Liver (tissue), 9 donors: Measurements from ENCODE around the gene EIF3D. TPM values are rescaled to one million over a fixed set of nuclear protein-coding genes. Genes with fewer than 3 reads are reported as not detected.

ENCODE experiments used
- DNase-seq: peaks from one replicate; pipeline ENCODE4 v3.0.0-alpha.2; 2017; ENCODE audit warnings: low spot score
- H3K27ac ChIP-seq, 2 donors: one replicate each; pipeline ENCODE4 v1.7.0; 2013; ENCODE audit warnings: inconsistent platforms in 2 of 2, low read length in 2 of 2, control low read depth in 1 of 2, low read depth in 1 of 2, mild to moderate bottlenecking in 1 of 2
- H3K27me3 ChIP-seq, 4 donors: one replicate each; pipeline versions ENCODE4 v1.6.1 to v1.7.0; 2013; ENCODE audit warnings: low read length in 3 of 4, inconsistent platforms in 1 of 4, mild to moderate bottlenecking in 1 of 4, moderate library complexity in 1 of 4; ENCODE audit not compliant: control insufficient read depth in 4 of 4, insufficient read depth in 4 of 4
- H3K36me3 ChIP-seq, 4 donors: one replicate each; pipeline versions ENCODE4 v1.6.1 to v1.7.0; 2013; ENCODE audit warnings: low read length in 3 of 4, mild to moderate bottlenecking in 3 of 4, low read depth in 1 of 4, moderate library complexity in 1 of 4; ENCODE audit not compliant: control insufficient read depth in 4 of 4, insufficient read depth in 3 of 4
- H3K4me1 ChIP-seq, 4 donors: one replicate each; pipeline versions ENCODE4 v1.6.1 to v1.7.0; 2013; ENCODE audit warnings: low read length in 3 of 4, mild to moderate bottlenecking in 3 of 4, moderate library complexity in 1 of 4; ENCODE audit not compliant: control insufficient read depth in 4 of 4, insufficient read depth in 4 of 4
- H3K4me3 ChIP-seq, 3 donors: one replicate each; pipeline versions ENCODE4 v1.6.1 to v1.7.0; 2013; ENCODE audit warnings: low read length in 3 of 3, control low read depth in 1 of 3, low read depth in 1 of 3, mild to moderate bottlenecking in 1 of 3
- H3K9ac ChIP-seq, 2 donors: one replicate each; pipeline ENCODE4 v1.7.0; 2013; ENCODE audit warnings: low read length in 2 of 2, mild to moderate bottlenecking in 2 of 2, moderate library complexity in 2 of 2, control low read depth in 1 of 2, low read depth in 1 of 2
- H3K9me3 ChIP-seq, 4 donors: one replicate each; pipeline versions ENCODE4 v1.6.1 to v1.7.0; 2013; ENCODE audit warnings: low read length in 3 of 4; ENCODE audit not compliant: control insufficient read depth in 4 of 4
- ATF3 ChIP-seq: IDR thresholded peaks from 2 replicates; pipeline ENCODE4 v1.6.1; 2016; ENCODE audit warnings: antibody characterized with exemption
- CTCF ChIP-seq: fragments of 150-350 bp; IDR thresholded peaks from 2 replicates; pipeline ENCODE4 v1.5.1; 2017; ENCODE audit warnings: improper control_type of control experiment, low read depth, low read length; ENCODE audit not compliant: missing input control
- EGR1 ChIP-seq, 2 donors: IDR thresholded peaks; 2 replicates each; pipeline ENCODE4 v1.6.1; 2016 to 2018; ENCODE audit warnings: antibody characterized with exemption in 2 of 2, low read depth in 2 of 2
- FOXA1 ChIP-seq: IDR thresholded peaks from 2 replicates; pipeline ENCODE4 v1.6.1; 2016; ENCODE audit warnings: antibody characterized with exemption
- FOXA2 ChIP-seq: IDR thresholded peaks from 2 replicates; pipeline ENCODE4 v1.6.1; 2016; ENCODE audit warnings: antibody characterized with exemption
- GABPA ChIP-seq, 2 donors: IDR thresholded peaks in 1 of 2; conservative IDR thresholded peaks in 1 of 2; 2 replicates each; pipeline ENCODE4 v1.6.1; 2016; ENCODE audit warnings: antibody characterized with exemption in 2 of 2, mild to moderate bottlenecking in 1 of 2, moderate library complexity in 1 of 2
- HNF4A ChIP-seq, 2 donors: conservative IDR thresholded peaks; 2 replicates each; pipeline ENCODE4 v1.6.1; 2016; ENCODE audit warnings: antibody characterized with exemption in 2 of 2, mild to moderate bottlenecking in 2 of 2
- HNF4G ChIP-seq: IDR thresholded peaks from 2 replicates; pipeline ENCODE4 v1.6.1; 2016; ENCODE audit warnings: antibody characterized with exemption
- JUND ChIP-seq, 2 donors: IDR thresholded peaks; 2 replicates each; pipeline ENCODE4 v1.6.1; 2016; ENCODE audit warnings: antibody characterized with exemption in 2 of 2
- MAX ChIP-seq: IDR thresholded peaks from 2 replicates; pipeline ENCODE4 v1.6.1; 2016; ENCODE audit warnings: antibody characterized with exemption
- NR2F2 ChIP-seq: IDR thresholded peaks from 2 replicates; pipeline ENCODE4 v1.6.1; 2016; ENCODE audit warnings: antibody characterized with exemption
- RAD21 ChIP-seq, 2 donors: IDR thresholded peaks; 2 replicates each; pipeline ENCODE4 v1.6.1; 2016; ENCODE audit warnings: antibody characterized with exemption in 2 of 2, mild to moderate bottlenecking in 2 of 2
- RXRA ChIP-seq, 2 donors: IDR thresholded peaks; 2 replicates each; pipeline ENCODE4 v1.6.1; 2017 to 2018; ENCODE audit warnings: antibody characterized with exemption in 2 of 2, mild to moderate bottlenecking in 1 of 2
- SP1 ChIP-seq: IDR thresholded peaks from 2 replicates; pipeline ENCODE4 v1.6.1; 2018; ENCODE audit warnings: antibody characterized with exemption, mild to moderate bottlenecking
- TAF1 ChIP-seq: conservative IDR thresholded peaks from 2 replicates; pipeline ENCODE4 v1.6.1; 2016; ENCODE audit warnings: antibody characterized with exemption, mild to moderate bottlenecking
- YY1 ChIP-seq: IDR thresholded peaks from 2 replicates; pipeline ENCODE4 v1.6.1; 2016; ENCODE audit warnings: antibody characterized with exemption, mild to moderate bottlenecking
- WGBS: extraction: QIAGEN DNeasy Blood & Tissue Kit; methylation state at CpG from one replicate; pipeline ENCODE4 v1.1.7; 2013; 5-methylcytosine and 5-hydroxymethylcytosine counted together
- polyA plus RNA-seq, 2 donors: library from polyadenylated mRNA; stranded (reverse) in 1 of 2; unstranded in 1 of 2; fragments of 200-250 nt in 1 of 2; fragments of >200 nt in 1 of 2; fragmentation: Nextera tagmentation in 1 of 2; extraction: Ambion mirVana in 1 of 2; gene quantifications; one replicate each; pipeline versions ENCODE4 v1.2.1 to v1.2.3, GENCODE V29; 2013 to 2015
- total RNA-seq, 2 donors: library from RNA; depleted of rRNA; stranded (reverse); fragments of >200 nt; gene quantifications; one replicate each; pipeline ENCODE4 v1.2.3, GENCODE V29; 2014
- TF ChIP-seq, protein P1 (sequence below): IDR thresholded peaks from 2 replicates; pipeline ENCODE4 v1.6.1; 2016; ENCODE audit warnings: antibody characterized with exemption
- donor health status: healthy.
- donor health status: healthy.
- donor health status: healthy.
- donor health status: healthy.
- donor health status: healthy.

Gene EIF3D
- total and polyA plus RNA-seq, 4 donors: 32.8 to 169 (median 80.3) TPM

DNA sequence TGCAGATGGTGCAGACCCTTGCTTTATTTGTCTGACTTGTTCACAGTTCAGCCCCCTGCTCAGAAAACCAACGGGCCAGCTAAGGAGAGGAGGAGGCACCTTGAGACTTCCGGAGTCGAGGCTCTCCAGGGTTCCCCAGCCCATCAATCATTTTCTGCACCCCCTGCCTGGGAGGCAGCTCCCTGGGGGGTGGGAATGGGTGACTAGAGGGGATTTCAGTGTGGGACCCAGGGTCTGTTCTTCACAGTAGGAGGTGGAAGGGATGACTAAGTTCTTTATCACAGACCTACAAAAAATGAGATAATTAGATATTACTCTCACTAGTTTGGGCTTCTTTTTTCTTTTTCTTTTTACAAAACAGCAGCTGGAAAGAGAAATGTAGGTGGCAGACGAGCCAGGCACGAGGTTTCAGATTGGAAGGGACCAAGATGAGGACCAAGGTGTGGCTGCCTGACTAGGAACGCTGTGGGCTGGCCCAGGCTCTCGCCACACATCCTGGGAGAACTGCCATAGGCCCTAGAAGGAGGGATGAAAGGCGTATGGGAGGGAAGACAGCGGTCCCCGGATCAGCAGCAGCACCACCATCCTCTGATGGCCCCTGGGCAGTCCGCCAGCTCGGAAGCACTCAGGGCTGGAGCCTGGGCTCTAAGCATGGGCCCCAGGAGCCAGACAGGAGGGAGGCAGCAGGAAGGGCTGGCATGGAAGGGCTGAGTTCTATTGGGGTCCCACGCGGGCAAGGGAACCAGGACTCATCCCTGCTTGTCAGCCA is 61.7 kb downstream of the EIF3D start:
- Histone ChIP-seq H3K27me3 (no peaks in the 10 kb centered on the region), H3K4me3 (no peak overlapping the region), H3K27ac (peak overlapping the region in 1 of 2 donors; percentile 4), H3K4me1 (peaks cover 2 to 6% (median 3%) of the 10 kb centered on the region in 4 donors), H3K9me3 (no peaks in the 10 kb centered on the region), H3K36me3 (peaks cover 1 to 9% (median 3%) of the 10 kb centered on the region in 4 donors), H3K9ac (no peak overlapping the region)
- WGBS: 80% methylated on average over 14 of the region's 14 CpGs
- no peak for DNase-seq
- no peak for TF ChIP-seq HNF4A (conservative IDR thresholded peaks at IDR 0.05)
- no peak for TF ChIP-seq JUND (IDR thresholded peaks at IDR 0.05)
- no peak for TF ChIP-seq FOXA2
- no peak for TF ChIP-seq YY1
- TF ChIP-seq CTCF: no peak
- no peak for TF ChIP-seq SP1
- TF ChIP-seq NR2F2: no peak
- no peak for TF ChIP-seq TAF1

- Histone ChIP-seq H3K4me1 (peaks cover 2 to 6% (median 3%) of the 10 kb centered on the region in 4 donors), H3K27ac (peak overlapping the region; percentile 73 to 80), H3K27me3 (no peaks in the 10 kb centered on the region), H3K4me3 (no peak overlapping the region), H3K36me3 (peaks cover 0 to 5% (median 2%) of the 10 kb centered on the region in 4 donors), H3K9ac (peak overlapping the region in 1 of 2 donors; percentile 29), H3K9me3 (no peaks in the 10 kb centered on the region)
- TF ChIP-seq MAX: no peak
- TF ChIP-seq FOXA2: no peak
- TF ChIP-seq TAF1: no peak
- TF ChIP-seq JUND (IDR thresholded peaks at IDR 0.05): no peak
- no peak for TF ChIP-seq SP1
- 88% methylated on average over 7 of the region's 7 CpGs for WGBS
- DNase-seq: no peak
Measured at GRCh38 chr22:36466258-36466657, 62.7 kb downstream of the EIF3D start.

- no peaks in the 10 kb centered on the region for H3K27me3 ChIP-seq
- 46% methylated on average over 25 of the region's 25 CpGs for WGBS
- peaks cover 0 to 4% (median 0%) of the 10 kb centered on the region in 4 donors for H3K36me3 ChIP-seq
- no peak for DNase-seq
- H3K9me3 ChIP-seq: no peaks in the 10 kb centered on the region
- H3K9ac ChIP-seq: peak overlapping the region in 1 of 2 donors; percentile 29
- H3K27ac ChIP-seq: peak overlapping the region; percentile 73 to 80
- no peak overlapping the region for H3K4me3 ChIP-seq
- peaks cover 2 to 6% (median 3%) of the 10 kb centered on the region in 4 donors for H3K4me1 ChIP-seq
- peak; percentile 64 for TF ChIP-seq SP1
- peak; percentile 93 to 98 for TF ChIP-seq JUND (IDR thresholded peaks at IDR 0.05)
- TF ChIP-seq RAD21 (IDR thresholded peaks at IDR 0.05): no peak
- peak; percentile 81 to 95 for TF ChIP-seq RXRA (IDR thresholded peaks at IDR 0.05)
- TF ChIP-seq HNF4A (conservative IDR thresholded peaks at IDR 0.05): peak; percentile 2 to 69
- no peak for TF ChIP-seq FOXA1
- peak; percentile 87 for TF ChIP-seq YY1
- TF ChIP-seq ATF3: peak; percentile 65
- TF ChIP-seq FOXA2: no peak
- TF ChIP-seq, protein P1, sequence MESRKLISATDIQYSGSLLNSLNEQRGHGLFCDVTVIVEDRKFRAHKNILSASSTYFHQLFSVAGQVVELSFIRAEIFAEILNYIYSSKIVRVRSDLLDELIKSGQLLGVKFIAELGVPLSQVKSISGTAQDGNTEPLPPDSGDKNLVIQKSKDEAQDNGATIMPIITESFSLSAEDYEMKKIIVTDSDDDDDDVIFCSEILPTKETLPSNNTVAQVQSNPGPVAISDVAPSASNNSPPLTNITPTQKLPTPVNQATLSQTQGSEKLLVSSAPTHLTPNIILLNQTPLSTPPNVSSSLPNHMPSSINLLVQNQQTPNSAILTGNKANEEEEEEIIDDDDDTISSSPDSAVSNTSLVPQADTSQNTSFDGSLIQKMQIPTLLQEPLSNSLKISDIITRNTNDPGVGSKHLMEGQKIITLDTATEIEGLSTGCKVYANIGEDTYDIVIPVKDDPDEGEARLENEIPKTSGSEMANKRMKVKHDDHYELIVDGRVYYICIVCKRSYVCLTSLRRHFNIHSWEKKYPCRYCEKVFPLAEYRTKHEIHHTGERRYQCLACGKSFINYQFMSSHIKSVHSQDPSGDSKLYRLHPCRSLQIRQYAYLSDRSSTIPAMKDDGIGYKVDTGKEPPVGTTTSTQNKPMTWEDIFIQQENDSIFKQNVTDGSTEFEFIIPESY: no peak
- no peak for TF ChIP-seq TAF1
- no peak for TF ChIP-seq NR2F2
- no peak for TF ChIP-seq HNF4G
- TF ChIP-seq EGR1 (IDR thresholded peaks at IDR 0.05; ENCODE audit: low read depth in 2 of 2): no peak
- peak in 1 of 2 donors; percentile 20 for TF ChIP-seq GABPA (IDR thresholded peaks at IDR 0.05 in 1 of 2, conservative IDR thresholded peaks at IDR 0.05 in 1 of 2)
- no peak for TF ChIP-seq CTCF
- no peak for TF ChIP-seq MAX
Measured at GRCh38 chr22:36465232-36466021, 63.5 kb downstream of the EIF3D start.
